Lung (tissue), 12 donors: Measurements from ENCODE around the gene MOCOS. TPM values are rescaled to one million over a fixed set of nuclear protein-coding genes. Genes with fewer than 3 reads are reported as not detected.

ENCODE experiments used
- ATAC-seq: fragments of 200-7000 bp; cut with Tn5 transposase; one replicate; pipeline ENCODE4 v1.9.1; 2020; ENCODE audit warnings: moderate number of reproducible peaks; ENCODE audit not compliant: insufficient read depth, low FRiP score
- DNase-seq, 3 donors: peaks; one replicate each; pipeline ENCODE4 v3.0.0-alpha.2; 2013 to 2017
- H3K27ac ChIP-seq, 2 donors: one replicate each; pipeline ENCODE4 v1.5.1; 2013; ENCODE audit warnings: mild to moderate bottlenecking in 2 of 2, moderate library complexity in 2 of 2, control low read depth in 1 of 2, inconsistent platforms in 1 of 2, low read depth in 1 of 2, low read length in 1 of 2
- H3K27me3 ChIP-seq, 3 donors: one replicate each; pipeline ENCODE4 v1.5.1; 2013; ENCODE audit warnings: low read length in 2 of 3; ENCODE audit not compliant: control insufficient read depth in 3 of 3, insufficient read depth in 3 of 3
- H3K36me3 ChIP-seq, 4 donors: one replicate each; pipeline ENCODE4 v1.5.1; 2013; ENCODE audit warnings: low read length in 4 of 4, mild to moderate bottlenecking in 1 of 4, moderate library complexity in 1 of 4; ENCODE audit not compliant: control insufficient read depth in 4 of 4, insufficient read depth in 4 of 4
- H3K4me1 ChIP-seq, 5 donors: one replicate each; pipeline ENCODE4 v1.5.1; 2013; ENCODE audit warnings: low read length in 5 of 5, mild to moderate bottlenecking in 2 of 5, moderate library complexity in 1 of 5; ENCODE audit not compliant: control insufficient read depth in 5 of 5, insufficient read depth in 5 of 5
- H3K4me3 ChIP-seq: one replicate; pipeline ENCODE4 v1.5.1; 2013; ENCODE audit warnings: mild to moderate bottlenecking, control low read depth, moderate library complexity
- H3K9ac ChIP-seq, 2 donors: one replicate each; pipeline ENCODE4 v1.5.1; 2013; ENCODE audit warnings: low read length in 2 of 2, control low read depth in 1 of 2; ENCODE audit not compliant: insufficient read depth in 1 of 2
- H3K9me3 ChIP-seq, 4 donors: one replicate each; pipeline ENCODE4 v1.5.1; 2013; ENCODE audit warnings: low read length in 3 of 4, mild to moderate bottlenecking in 1 of 4, moderate library complexity in 1 of 4; ENCODE audit not compliant: control insufficient read depth in 4 of 4, insufficient read depth in 3 of 4
- CTCF ChIP-seq: IDR thresholded peaks from 2 replicates; pipeline ENCODE4 v1.5.1; 2012; ENCODE audit warnings: mild to moderate bottlenecking; ENCODE audit errors: control extremely low read depth, extremely low read depth
- WGBS, 2 donors: extraction: QIAGEN DNeasy Blood & Tissue Kit; methylation state at CpG; one replicate each; pipeline ENCODE4 v1.1.7; 2013; 5-methylcytosine and 5-hydroxymethylcytosine counted together
- polyA plus RNA-seq, 2 donors: library from polyadenylated mRNA; stranded (reverse); fragments of 200-250 nt; gene quantifications; one replicate each; pipeline ENCODE4 v1.2.1, GENCODE V29; 2013
- total RNA-seq, 2 donors: library from RNA; depleted of rRNA in 1 of 2; stranded (reverse); fragments of >200 nt in 1 of 2; gene quantifications; one replicate each; pipeline ENCODE4 v1.2.1, GENCODE V29; 2014 to 2021
- donor health status: control.
- donor health status: control.
- donor health status: Bipolar disorder and iron deficiency.
- donor health status: healthy.
- donor health status: DM: yes; HTN: yes; CAD: no.

Gene MOCOS
- total and polyA plus RNA-seq, 4 donors, result 0.68 to 4.1 (median 3.2) TPM

GRCh38 chr18:36305375-36305774 is 118.1 kb downstream of the MOCOS start:
- no peaks in the 10 kb centered on the region for H3K36me3 ChIP-seq
- WGBS, 2 donors, result 45% methylated on average over 2 of the region's 2 CpGs
- ATAC-seq, result no peak
- H3K9ac ChIP-seq, result no peak overlapping the region
- DNase-seq, result no peak
- H3K4me1 ChIP-seq, result peaks cover 0 to 21% (median 0%) of the 10 kb centered on the region in 5 donors
- TF ChIP-seq CTCF, result no peak
- no peak overlapping the region for H3K27ac ChIP-seq
- H3K4me3 ChIP-seq, result no peak overlapping the region
- H3K27me3 ChIP-seq, result peaks cover 3 to 41% (median 27%) of the 10 kb centered on the region in 3 donors
- no peaks in the 10 kb centered on the region for H3K9me3 ChIP-seq

- H3K4me3 ChIP-seq, result no peak overlapping the region
- peaks cover 0 to 26% (median 0%) of the 10 kb centered on the region in 5 donors for H3K4me1 ChIP-seq
- H3K27me3 ChIP-seq, result peaks cover 3 to 30% (median 13%) of the 10 kb centered on the region in 3 donors
These were observed 120.2 kb downstream of the MOCOS start for GRCh38 chr18:36307513-36307912.

GRCh38 chr18:36308711-36309435 is 121.6 kb downstream of the MOCOS start:
- Histone ChIP-seq H3K36me3 (no peaks in the 10 kb centered on the region), H3K27me3 (peaks cover 3 to 18% (median 11%) of the 10 kb centered on the region in 3 donors), H3K4me1 (peaks cover 0 to 22% (median 0%) of the 10 kb centered on the region in 5 donors), H3K4me3 (no peak overlapping the region), H3K27ac (peak overlapping the region in 1 of 2 donors; percentile 38), H3K9ac (no peak overlapping the region), H3K9me3 (no peaks in the 10 kb centered on the region)
- no peak for DNase-seq
- no peak for ATAC-seq
- 65 to 68% methylated on average over 7 of the region's 7 CpGs for WGBS, 2 donors
- no peak for TF ChIP-seq CTCF

More at GRCh38 chr18:36307513-36307912, 120.2 kb downstream of the MOCOS start:
- Histone ChIP-seq H3K27ac (peak overlapping the region in 1 of 2 donors; percentile 43), H3K9me3 (no peaks in the 10 kb centered on the region), H3K9ac (no peak overlapping the region), H3K36me3 (no peaks in the 10 kb centered on the region)
- no peak for DNase-seq
- no peak for TF ChIP-seq CTCF
- ATAC-seq, result no peak
